IPS DF 6.9 (cell line): ENCODE results near the gene NAT8L.

ENCODE experiments used
- DNase-seq: peaks from one replicate; pipeline ENCODE4 v3.0.0-alpha.2; 2013; ENCODE audit warnings: low read depth, low spot score
- H3K27ac ChIP-seq: one replicate; pipeline ENCODE4 v1.5.1; 2013; ENCODE audit warnings: low read length, control low read depth
- H3K27me3 ChIP-seq: 2 replicates; pipeline ENCODE4 v1.6.1; 2013; ENCODE audit warnings: mild to moderate bottlenecking, low read length; ENCODE audit not compliant: control insufficient read depth, insufficient read depth
- H3K36me3 ChIP-seq: 2 replicates; pipeline ENCODE4 v1.6.1; 2013; ENCODE audit warnings: low read length; ENCODE audit not compliant: control insufficient read depth, insufficient read depth
- H3K4me1 ChIP-seq: 2 replicates; pipeline ENCODE4 v1.6.1; 2013; ENCODE audit warnings: low read length; ENCODE audit not compliant: control insufficient read depth, insufficient read depth
- H3K4me3 ChIP-seq: 2 replicates; pipeline ENCODE4 v1.5.1; 2013; ENCODE audit warnings: mild to moderate bottlenecking, low read length
- H3K9me3 ChIP-seq: 2 replicates; pipeline ENCODE4 v1.6.1; 2013; ENCODE audit warnings: low read length, inconsistent platforms; ENCODE audit not compliant: control insufficient read depth, insufficient read depth
- WGBS: extraction: QIAGEN DNeasy Blood & Tissue Kit; methylation state at CpG from one replicate; pipeline ENCODE4 v1.1.7; 2013; ENCODE audit warnings: mixed read lengths, missing lambda C conversion rate; ENCODE audit not compliant: insufficient read length, insufficient coverage; 5-methylcytosine and 5-hydroxymethylcytosine counted together

The NAT8L gene

GRCh38 chr4:2116687-2117400, 57.7 kb downstream of the NAT8L start:
- Histone ChIP-seq H3K36me3 (no peaks in the 10 kb centered on the region), H3K4me1 (no peaks in the 10 kb centered on the region), H3K27ac (no peak overlapping the region), H3K4me3 (no peak overlapping the region), H3K27me3 (no peaks in the 10 kb centered on the region), H3K9me3 (no peaks in the 10 kb centered on the region)
- no peak for DNase-seq
- WGBS, result no CpG with 5 or more reads among the region's 6 CpGs
